Endothelial cell of umbilical vein (primary cell): ENCODE measurements around the gene CIITA.
A peak's percentile ranks its signal among the peaks of the same experiment; 100 is the strongest.

Source experiments
- CTCF ChIP-seq, 2 donors: IDR thresholded peaks; 1 replicate in 1 of 2; 2 replicates in 1 of 2; pipeline ENCODE4 v1.5.1; 2011; ENCODE audit warnings: low read length in 2 of 2, mild to moderate bottlenecking in 2 of 2, moderate library complexity in 2 of 2, control low read depth in 1 of 2, inconsistent platforms in 1 of 2, low read depth in 1 of 2; ENCODE audit not compliant: insufficient read depth in 1 of 2; ENCODE audit errors: extremely low read depth in 1 of 2
- EZH2 ChIP-seq: IDR thresholded peaks from 2 replicates; pipeline ENCODE4 v1.6.1; 2012; ENCODE audit warnings: borderline replicate concordance, low read depth, mild to moderate bottlenecking, moderate library complexity, low read length, inconsistent platforms; ENCODE audit not compliant: severe bottlenecking
- GATA2 ChIP-seq: IDR thresholded peaks from 2 replicates; pipeline ENCODE4 v1.7.0; 2011; ENCODE audit warnings: low read depth, mild to moderate bottlenecking, moderate library complexity, mixed read lengths, low read length; ENCODE audit not compliant: insufficient read length, insufficient read depth
- JUN ChIP-seq: IDR thresholded peaks from 2 replicates; pipeline ENCODE4 v1.6.1; 2011; ENCODE audit warnings: borderline replicate concordance, low read depth; ENCODE audit not compliant: insufficient read length, insufficient read depth
- MYC ChIP-seq: IDR thresholded peaks from one replicate; pipeline ENCODE4 v1.6.1; 2011; ENCODE audit warnings: mild to moderate bottlenecking, low read depth, low read length
- POLR2A ChIP-seq: IDR thresholded peaks from 2 replicates; pipeline ENCODE4 v1.6.1; 2012; ENCODE audit warnings: low read depth, mild to moderate bottlenecking, control low read depth, low read length
- POLR2AphosphoS5 ChIP-seq: IDR thresholded peaks from 2 replicates; pipeline ENCODE4 v1.6.1; 2012; ENCODE audit warnings: low read depth, mild to moderate bottlenecking, control low read depth, low read length, moderate library complexity; ENCODE audit not compliant: insufficient read depth
- TF ChIP-seq, protein P1 (sequence below): IDR thresholded peaks from 2 replicates; pipeline ENCODE4 v1.6.1; 2011; ENCODE audit not compliant: insufficient read depth, insufficient read length

- no peak for TF ChIP-seq CTCF (IDR thresholded peaks at IDR 0.05; ENCODE audit: extremely low read depth in 1 of 2, insufficient read depth in 1 of 2, low read depth in 1 of 2, low read length in 2 of 2)
- TF ChIP-seq POLR2AphosphoS5 = no peak
- no peak for TF ChIP-seq JUN
- TF ChIP-seq EZH2 = no peak
- TF ChIP-seq MYC = no peak
- TF ChIP-seq POLR2A = no peak
- TF ChIP-seq, protein P1, sequence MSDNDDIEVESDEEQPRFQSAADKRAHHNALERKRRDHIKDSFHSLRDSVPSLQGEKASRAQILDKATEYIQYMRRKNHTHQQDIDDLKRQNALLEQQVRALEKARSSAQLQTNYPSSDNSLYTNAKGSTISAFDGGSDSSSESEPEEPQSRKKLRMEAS = no peak
- TF ChIP-seq GATA2 = peak; percentile 43
Observed at GRCh38 chr16:10938796-10939648, 62.0 kb downstream of the CIITA start.
